ENCODE results near the gene NEK4. TPM values are rescaled to one million over a fixed set of nuclear protein-coding genes. Genes with fewer than 3 reads are reported as not detected.

The NEK4 gene
- polyA plus RNA-seq, 1 donor from 2014 or later: 11.3 TPM

DNA sequence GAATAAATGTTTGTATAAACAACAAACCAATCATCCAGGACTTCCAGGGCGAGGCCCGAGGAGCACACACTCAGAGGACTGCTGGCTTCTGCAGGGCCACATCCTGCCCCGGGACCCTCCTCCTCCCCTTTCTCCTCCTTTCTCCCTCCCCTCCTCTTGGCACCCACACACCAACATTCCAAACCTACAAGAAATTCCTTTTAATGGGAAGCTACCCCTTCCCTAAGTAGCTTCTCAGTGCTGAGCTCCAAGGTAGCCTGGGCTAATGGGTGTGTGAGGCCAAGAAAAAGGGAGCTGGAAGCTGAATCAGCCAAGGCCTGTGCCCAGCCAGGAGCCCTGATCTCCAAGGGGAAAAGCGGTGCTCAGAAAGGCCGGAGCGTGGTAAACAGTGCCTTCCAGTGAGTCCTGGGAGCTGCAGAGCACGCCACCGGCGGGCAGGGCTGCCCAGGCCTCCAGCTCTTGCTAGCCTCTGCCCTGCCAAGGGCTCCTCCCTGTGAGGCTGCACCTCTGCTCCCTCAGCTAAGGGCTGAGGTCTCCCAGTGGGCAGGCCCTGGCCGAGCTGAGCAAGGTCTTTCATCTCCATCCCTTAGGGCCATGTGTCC, 27.7 kb upstream of the NEK4 start:
- H3K9me3 Mint-ChIP-seq: no peaks in the 10 kb centered on the region
- H3K4me3 Mint-ChIP-seq: no peak overlapping the region
- H3K27ac Mint-ChIP-seq: no peak overlapping the region
- H3K36me3 Mint-ChIP-seq: no peaks in the 10 kb centered on the region
- H3K4me1 Mint-ChIP-seq: no peaks in the 10 kb centered on the region
- H3K27me3 Mint-ChIP-seq: peaks cover 1% of the 10 kb centered on the region

DNA sequence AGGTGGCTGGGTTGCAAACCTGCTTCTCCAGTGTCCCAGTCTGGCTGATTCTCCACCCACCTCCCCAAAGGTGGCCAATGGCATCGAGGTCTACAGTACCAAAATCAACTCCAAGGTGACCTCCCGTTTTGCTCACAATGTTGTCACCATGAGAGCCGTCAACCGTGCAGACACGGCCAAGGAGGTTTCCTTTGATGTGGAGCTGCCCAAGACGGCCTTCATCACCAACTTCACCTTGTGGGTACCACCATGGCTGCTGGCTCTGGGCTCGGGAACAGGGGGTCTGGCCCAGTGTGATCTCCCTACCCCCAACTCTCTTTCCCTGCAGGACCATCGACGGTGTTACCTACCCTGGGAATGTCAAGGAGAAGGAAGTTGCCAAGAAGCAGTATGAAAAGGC, 25.7 kb upstream of the NEK4 start:
- H3K27me3 Mint-ChIP-seq: no peaks in the 10 kb centered on the region
- H3K36me3 Mint-ChIP-seq: no peaks in the 10 kb centered on the region
- no peak overlapping the region for H3K4me3 Mint-ChIP-seq
- H3K27ac Mint-ChIP-seq: peak overlapping the region in 1 of 3 donors; percentile 87
- H3K9me3 Mint-ChIP-seq: no peaks in the 10 kb centered on the region
- H3K4me1 Mint-ChIP-seq: no peaks in the 10 kb centered on the region

DNA sequence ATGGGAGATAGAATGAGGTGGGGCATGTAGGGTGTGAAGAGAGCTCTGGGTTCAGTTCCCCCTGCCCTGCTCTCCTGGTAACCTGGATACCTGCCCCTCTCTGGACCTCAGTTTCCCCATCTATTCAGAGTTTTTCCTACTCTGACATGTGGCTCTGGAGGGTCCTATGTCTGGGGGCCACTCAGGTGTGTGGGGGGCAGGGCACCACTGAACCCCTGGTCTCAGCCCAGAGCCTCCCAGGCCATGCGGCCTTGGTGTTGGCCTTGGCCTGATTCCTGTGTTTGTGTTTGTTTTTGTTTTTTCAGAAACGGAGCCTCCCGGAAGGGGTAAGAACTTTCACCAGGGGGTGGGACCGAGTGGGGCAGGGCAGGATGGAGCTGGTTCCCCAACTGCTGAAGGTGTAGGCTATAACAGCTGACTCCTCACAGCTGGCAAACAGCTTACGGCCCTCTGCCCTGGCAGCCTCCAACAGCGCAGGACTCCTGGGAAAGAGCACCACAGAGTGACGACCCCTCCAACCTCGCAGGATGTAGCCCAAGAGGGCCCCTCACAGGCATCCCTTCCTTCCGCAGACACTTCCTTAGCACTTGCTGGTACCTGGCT, 24.7 kb upstream of the NEK4 start:
- Mint-ChIP-seq H3K27ac (no peak overlapping the region), H3K9me3 (no peaks in the 10 kb centered on the region), H3K36me3 (no peaks in the 10 kb centered on the region), H3K27me3 (no peaks in the 10 kb centered on the region), H3K4me1 (no peaks in the 10 kb centered on the region), H3K4me3 (no peak overlapping the region)

DNA sequence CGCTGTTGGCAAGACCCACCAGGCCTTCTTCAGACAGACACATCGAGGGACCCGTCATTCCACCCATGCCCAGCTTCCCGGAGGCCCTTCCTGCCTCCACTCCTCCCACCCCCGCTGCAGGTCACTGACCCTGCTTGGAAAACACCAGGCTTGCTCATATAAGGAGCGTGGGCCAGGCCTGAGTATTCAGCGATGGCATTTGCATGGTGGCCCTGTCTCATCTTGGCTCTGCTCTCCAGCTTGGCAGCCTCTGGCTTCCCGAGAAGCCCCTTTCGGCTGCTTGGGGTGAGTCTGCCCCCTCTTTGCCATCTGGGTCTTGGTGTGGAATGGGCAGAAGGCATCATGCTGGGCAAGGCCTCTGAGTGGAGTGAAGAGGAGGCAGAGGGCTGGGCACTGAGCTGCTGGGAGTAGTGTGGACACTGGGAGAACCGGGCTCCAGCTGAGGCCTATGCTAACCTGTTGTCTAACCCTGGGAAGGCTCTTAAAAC, 23.9 kb upstream of the NEK4 start, which contains the start of gene ITIH3:
ITIH3 (plus strand) TSS at position 185 of the 488 bp plus-strand sequence; CDS start at position 193, 8 bp downstream.
- peaks cover 2% of the 10 kb centered on the region for H3K36me3 Mint-ChIP-seq
- H3K9me3 Mint-ChIP-seq: no peaks in the 10 kb centered on the region
- H3K4me1 Mint-ChIP-seq: no peaks in the 10 kb centered on the region
- H3K27ac Mint-ChIP-seq: no peak within 1 kb of the TSS
- no peaks in the 10 kb centered on the region for H3K27me3 Mint-ChIP-seq
- no peak within 1 kb of the TSS for H3K4me3 Mint-ChIP-seq

GRCh38 chr3:52793702-52794611, 23.2 kb upstream of the NEK4 start:
- Mint-ChIP-seq H3K36me3 (peaks cover 2% of the 10 kb centered on the region), H3K4me3 (no peak overlapping the region), H3K9me3 (no peaks in the 10 kb centered on the region), H3K4me1 (no peaks in the 10 kb centered on the region), H3K27ac (no peak overlapping the region), H3K27me3 (no peaks in the 10 kb centered on the region)

GRCh38 chr3:52792961-52793695, 22.4 kb upstream of the NEK4 start:
- Mint-ChIP-seq H3K4me3 (no peak overlapping the region), H3K27ac (no peak overlapping the region), H3K36me3 (peaks cover 2% of the 10 kb centered on the region), H3K27me3 (no peaks in the 10 kb centered on the region), H3K4me1 (no peaks in the 10 kb centered on the region), H3K9me3 (no peaks in the 10 kb centered on the region)

DNA sequence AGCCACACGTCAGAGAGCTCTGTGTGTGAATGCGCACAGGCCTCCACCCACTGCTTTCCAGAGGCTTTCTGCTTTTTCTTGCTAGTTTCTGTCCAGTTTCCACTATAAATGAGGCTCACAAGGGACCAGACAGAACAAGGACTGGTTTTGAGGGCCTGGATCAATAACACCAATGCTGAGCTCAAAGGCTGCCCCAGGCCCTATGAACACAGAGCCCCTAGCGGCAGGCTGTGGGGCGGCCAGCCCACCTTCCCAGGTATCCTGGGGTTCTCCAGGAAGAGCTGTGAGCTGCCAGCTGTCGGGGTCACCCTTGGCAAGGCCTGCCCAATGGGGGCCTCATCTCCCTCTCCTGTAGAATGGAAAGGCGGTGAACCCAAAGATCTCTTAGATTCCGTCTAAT, 21.7 kb upstream of the NEK4 start:
- peaks cover 2% of the 10 kb centered on the region for H3K36me3 Mint-ChIP-seq
- no peaks in the 10 kb centered on the region for H3K27me3 Mint-ChIP-seq
- no peaks in the 10 kb centered on the region for H3K4me1 Mint-ChIP-seq
- H3K27ac Mint-ChIP-seq: no peak overlapping the region
- H3K9me3 Mint-ChIP-seq: no peaks in the 10 kb centered on the region
- H3K4me3 Mint-ChIP-seq: no peak overlapping the region

DNA sequence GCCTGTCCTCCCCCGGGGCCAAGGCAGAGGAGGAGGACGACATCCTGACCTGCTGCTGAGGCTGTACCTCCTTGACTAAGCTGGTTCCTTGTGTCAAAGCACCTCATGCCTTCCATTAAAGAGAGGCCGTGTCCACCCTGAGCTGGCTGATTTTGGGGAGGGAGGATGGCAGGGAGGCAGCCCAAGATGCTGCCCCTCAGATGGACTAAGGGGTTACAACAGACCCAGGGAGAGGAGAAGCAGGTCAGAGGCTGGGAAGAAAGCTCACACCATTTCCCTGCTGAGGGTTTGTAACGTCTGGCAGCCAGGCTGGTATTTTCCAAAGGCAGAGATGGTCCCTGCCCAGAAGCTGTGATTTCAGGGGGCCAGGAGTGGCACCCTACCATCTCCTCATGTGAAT, 21.2 kb upstream of the NEK4 start:
- Mint-ChIP-seq H3K9me3 (no peaks in the 10 kb centered on the region), H3K27me3 (no peaks in the 10 kb centered on the region), H3K4me3 (no peak overlapping the region), H3K36me3 (peaks cover 2% of the 10 kb centered on the region), H3K4me1 (no peaks in the 10 kb centered on the region), H3K27ac (no peak overlapping the region)

GRCh38 chr3:52791366-52791765, 20.6 kb upstream of the NEK4 start:
- Mint-ChIP-seq H3K4me3 (no peak overlapping the region), H3K36me3 (peaks cover 2% of the 10 kb centered on the region), H3K4me1 (no peaks in the 10 kb centered on the region), H3K27me3 (no peaks in the 10 kb centered on the region), H3K9me3 (no peaks in the 10 kb centered on the region), H3K27ac (no peak overlapping the region)

GRCh38 chr3:52790741-52791140, 20.0 kb upstream of the NEK4 start:
- Mint-ChIP-seq H3K36me3 (peaks cover 2% of the 10 kb centered on the region), H3K27ac (no peak overlapping the region), H3K4me1 (no peaks in the 10 kb centered on the region), H3K9me3 (no peaks in the 10 kb centered on the region), H3K27me3 (no peaks in the 10 kb centered on the region), H3K4me3 (no peak overlapping the region)

DNA sequence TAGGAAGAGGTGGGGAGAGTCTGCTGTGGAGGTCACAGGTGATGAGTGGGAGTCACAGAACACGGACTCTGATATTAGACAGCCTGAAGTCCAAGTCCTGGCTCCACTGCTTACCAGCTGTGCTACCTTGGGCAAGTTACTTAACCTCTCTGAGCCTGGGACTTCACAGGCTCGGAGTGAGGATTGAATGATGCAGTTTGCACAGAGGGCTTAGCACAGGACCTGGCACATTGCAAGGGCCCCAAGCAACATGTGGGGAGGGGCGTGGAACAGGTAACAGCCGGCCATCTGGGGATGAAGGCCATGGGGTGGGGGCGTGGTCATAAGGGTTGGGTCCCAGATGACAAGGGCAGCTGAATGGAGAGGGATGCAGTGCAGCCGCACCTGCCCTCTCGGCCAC, 19.6 kb upstream of the NEK4 start:
- peaks cover 2% of the 10 kb centered on the region for H3K36me3 Mint-ChIP-seq
- H3K4me1 Mint-ChIP-seq: no peaks in the 10 kb centered on the region
- no peaks in the 10 kb centered on the region for H3K27me3 Mint-ChIP-seq
- H3K27ac Mint-ChIP-seq: no peak overlapping the region
- no peaks in the 10 kb centered on the region for H3K9me3 Mint-ChIP-seq
- no peak overlapping the region for H3K4me3 Mint-ChIP-seq

DNA sequence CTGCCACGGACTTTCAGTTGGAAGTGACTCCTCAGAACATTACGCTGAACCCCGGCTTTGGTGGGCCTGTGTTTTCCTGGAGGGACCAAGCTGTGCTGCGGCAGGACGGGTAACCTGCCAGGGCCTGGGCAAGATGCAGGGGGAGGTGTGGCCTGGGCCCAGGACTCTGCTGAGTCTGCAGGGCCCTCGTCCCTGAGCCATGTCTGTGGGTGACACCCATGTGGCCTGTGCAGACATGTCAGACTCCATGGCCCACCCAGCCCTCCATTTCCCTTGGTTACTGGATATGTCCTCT, 19.0 kb upstream of the NEK4 start:
- Mint-ChIP-seq H3K36me3 (peaks cover 2% of the 10 kb centered on the region), H3K27me3 (peaks cover 2% of the 10 kb centered on the region), H3K27ac (no peak overlapping the region), H3K9me3 (no peaks in the 10 kb centered on the region), H3K4me3 (no peak overlapping the region), H3K4me1 (no peaks in the 10 kb centered on the region)

DNA sequence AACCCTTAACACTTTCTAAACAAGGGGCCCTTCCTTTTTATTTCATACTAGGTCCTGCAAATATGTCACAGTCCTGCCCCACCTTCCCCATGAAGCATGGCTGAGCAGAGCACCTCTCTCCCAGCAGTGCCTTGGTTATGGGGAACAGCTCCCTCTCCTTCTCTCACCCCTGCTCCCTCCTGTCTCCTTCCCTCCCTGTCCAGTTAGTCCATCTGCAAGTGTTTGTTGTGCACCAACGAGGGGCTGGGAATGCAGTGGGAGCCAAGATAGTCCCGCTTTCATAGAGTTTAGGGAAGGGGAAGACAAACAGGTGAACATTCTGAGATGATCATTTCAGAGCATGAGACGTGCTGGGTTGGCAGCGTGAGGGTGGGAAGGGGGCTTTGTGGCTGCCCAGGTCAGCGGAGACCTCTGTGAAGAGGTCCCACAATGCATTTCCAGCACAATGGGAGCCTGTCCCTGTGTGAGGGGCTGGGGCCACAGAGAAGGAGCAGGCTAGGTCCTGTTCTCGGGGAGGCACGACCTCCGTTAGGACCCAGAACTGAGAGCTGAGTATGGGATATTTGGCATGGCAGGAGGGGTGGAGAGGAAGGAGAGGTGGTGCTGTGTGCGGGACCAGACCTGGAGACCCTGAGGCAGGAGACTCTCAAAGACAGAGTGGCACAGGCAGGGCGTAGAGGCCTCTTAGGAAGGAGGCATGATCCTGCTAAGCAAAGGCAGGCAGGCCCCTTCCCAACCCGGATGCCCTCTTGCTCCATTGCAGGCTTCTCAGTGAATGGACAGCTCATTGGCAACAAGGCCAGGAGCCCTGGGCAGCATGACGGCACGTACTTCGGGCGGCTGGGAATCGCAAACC, 18.4 kb upstream of the NEK4 start:
- Mint-ChIP-seq H3K27me3 (peaks cover 4% of the 10 kb centered on the region), H3K9me3 (no peaks in the 10 kb centered on the region), H3K4me3 (no peak overlapping the region), H3K27ac (no peak overlapping the region), H3K36me3 (peaks cover 2% of the 10 kb centered on the region), H3K4me1 (no peaks in the 10 kb centered on the region)

Data from IgD-negative memory B cell (primary cell).